Adrenal gland (tissue), 12 donors: ENCODE measurements around the gene ZNF557. TPM values are rescaled to one million over a fixed set of nuclear protein-coding genes. Genes with fewer than 3 reads are reported as not detected.

Experiments used
- DNase-seq, 7 donors: peaks; one replicate each; pipeline ENCODE4 v3.0.0-alpha.2; 2019 to 2020
- H3K27ac ChIP-seq, 5 donors: fragments of 200-600 bp; sonication (generic) in 4 of 5; 1 replicate in 3 of 5; 2 replicates in 2 of 5; pipeline versions ENCODE4 v1.5.1 to v1.8.0; 2016 to 2020; ENCODE audit warnings: mild to moderate bottlenecking in 1 of 5
- H3K27me3 ChIP-seq: fragments of 200-600 bp; 2 replicates; pipeline ENCODE4 v1.8.0; 2021
- H3K36me3 ChIP-seq, 2 donors: fragments of 200-600 bp; replicated peaks in 1 of 2; 1 replicate in 1 of 2; 2 replicates in 1 of 2; pipeline versions ENCODE4 v1.5.1 to v1.8.0; 2018 to 2022
- H3K4me1 ChIP-seq, 2 donors: fragments of 200-600 bp; replicated peaks in 1 of 2; 1 replicate in 1 of 2; 2 replicates in 1 of 2; pipeline versions ENCODE4 v1.5.1 to v1.8.0; 2018 to 2021
- H3K4me3 ChIP-seq, 4 donors: fragments of 200-600 bp; sonication (generic) in 3 of 4; one replicate each; pipeline ENCODE4 v1.5.1; 2016 to 2018
- H3K9me3 ChIP-seq, 3 donors: fragments of 200-600 bp; sonication (generic) in 1 of 3; replicated peaks in 1 of 3; 1 replicate in 2 of 3; 2 replicates in 1 of 3; pipeline versions ENCODE4 v1.5.1 to v1.8.0; 2016 to 2021
- POLR2A ChIP-seq, 2 donors: fragments of 450-650 bp; IDR thresholded peaks; one replicate each; pipeline ENCODE4 v1.6.1; 2017; ENCODE audit warnings: antibody characterized with exemption in 2 of 2, mild to moderate bottlenecking in 2 of 2, moderate library complexity in 1 of 2
- WGBS, 4 donors: extraction: QIAGEN DNeasy Blood & Tissue Kit in 2 of 4; methylation state at CpG; one replicate each; pipeline versions ENCODE4 v1.1.5 to v1.1.7; 2013 to 2017; 5-methylcytosine and 5-hydroxymethylcytosine counted together
- intact Hi-C, 2 donors: fragments of 100-400 bp; cut with DNase I; formaldehyde crosslinking; loops; one replicate each; pipeline versions ENCODE4 v1.14.1 to v1.15.0; 2022 to 2023
- polyA plus RNA-seq, 3 donors: library from polyadenylated mRNA; stranded (reverse); fragments of 200-250 nt in 2 of 3; fragments of 350-450 nt in 1 of 3; fragmentation: Illumina TruSeq in 1 of 3; extraction: RNeasy Lipid Tissue Mini Kit (QIAGEN cat#74804) in 1 of 3; gene quantifications; one replicate each; pipeline ENCODE4 v1.2.3, GENCODE V29; 2013 to 2014
- total RNA-seq, 9 donors: library from RNA; depleted of rRNA in 4 of 9; stranded (reverse); fragments of >200 nt in 4 of 9; fragments of 120-200 nt in 1 of 9; fragmentation: NEBNext Ultra II Directional in 1 of 9; extraction: Animal tissue kit (Norgen Biotek cat#: 25700) in 1 of 9; gene quantifications; one replicate each; pipeline versions ENCODE4 v1.1.0 to v1.2.4, GENCODE V29; 2013 to 2023
- TF ChIP-seq, protein P1 (sequence below), 6 experiments: fragments of 450-650 bp in 4 of 6; fragments of 200-600 bp in 2 of 6; sonication (generic) in 1 of 6; IDR thresholded peaks; 1 replicate in 5 of 6; 2 replicates in 1 of 6; pipeline versions ENCODE4 v1.5.1 to v1.8.0; 2016 to 2021; ENCODE audit warnings: antibody characterized with exemption in 6 of 6, mild to moderate bottlenecking in 2 of 6, moderate library complexity in 1 of 6
- donor health status: healthy with polysubstance abuse.
- donor health status: Bipolar disorder and iron deficiency.
- donor health status: DM: yes; HTN: yes; CAD: no.
- donor health status: DM: no; HTN: no; CAD: no.
- donor health status: DM: no; HTN: no; CAD: no.
- donor health status: DM: yes; HTN: yes; CAD: no.

ZNF557 gene
- total and polyA plus RNA-seq, 12 donors, result 2.2 to 13.7 (median 8.8) TPM

DNA sequence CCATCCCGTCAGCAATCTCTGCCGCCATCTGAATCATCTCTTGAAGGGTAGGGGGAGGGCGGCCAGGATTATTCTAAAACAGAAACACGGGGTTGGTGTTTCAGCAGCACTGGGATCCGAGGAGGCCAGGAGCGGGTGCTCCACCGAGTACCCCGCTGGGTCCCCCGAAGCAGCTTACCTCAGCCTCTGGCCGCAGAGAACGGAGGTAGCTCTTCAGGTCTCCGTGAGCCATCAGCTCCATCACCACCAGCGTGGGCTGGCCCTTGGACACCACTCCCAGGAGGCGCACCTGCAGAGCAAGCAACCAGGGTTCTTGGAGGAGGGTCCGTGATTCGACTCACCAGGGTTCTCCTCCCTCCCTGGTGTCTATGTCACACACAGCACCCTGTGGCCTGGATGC is 53.2 kb downstream of the ZNF557 start:
- TF ChIP-seq, protein P1, sequence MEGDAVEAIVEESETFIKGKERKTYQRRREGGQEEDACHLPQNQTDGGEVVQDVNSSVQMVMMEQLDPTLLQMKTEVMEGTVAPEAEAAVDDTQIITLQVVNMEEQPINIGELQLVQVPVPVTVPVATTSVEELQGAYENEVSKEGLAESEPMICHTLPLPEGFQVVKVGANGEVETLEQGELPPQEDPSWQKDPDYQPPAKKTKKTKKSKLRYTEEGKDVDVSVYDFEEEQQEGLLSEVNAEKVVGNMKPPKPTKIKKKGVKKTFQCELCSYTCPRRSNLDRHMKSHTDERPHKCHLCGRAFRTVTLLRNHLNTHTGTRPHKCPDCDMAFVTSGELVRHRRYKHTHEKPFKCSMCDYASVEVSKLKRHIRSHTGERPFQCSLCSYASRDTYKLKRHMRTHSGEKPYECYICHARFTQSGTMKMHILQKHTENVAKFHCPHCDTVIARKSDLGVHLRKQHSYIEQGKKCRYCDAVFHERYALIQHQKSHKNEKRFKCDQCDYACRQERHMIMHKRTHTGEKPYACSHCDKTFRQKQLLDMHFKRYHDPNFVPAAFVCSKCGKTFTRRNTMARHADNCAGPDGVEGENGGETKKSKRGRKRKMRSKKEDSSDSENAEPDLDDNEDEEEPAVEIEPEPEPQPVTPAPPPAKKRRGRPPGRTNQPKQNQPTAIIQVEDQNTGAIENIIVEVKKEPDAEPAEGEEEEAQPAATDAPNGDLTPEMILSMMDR (IDR thresholded peaks at IDR 0.05), result no peak
- TF ChIP-seq POLR2A (IDR thresholded peaks at IDR 0.05), result no peak
- Histone ChIP-seq H3K36me3 (peaks cover 0 to 90% of the 10 kb centered on the region in 2 donors), H3K27me3 (no peaks in the 10 kb centered on the region), H3K9me3 (no peaks in the 10 kb centered on the region), H3K4me3 (no peak overlapping the region), H3K27ac (no peak overlapping the region), H3K4me1 (no peaks in the 10 kb centered on the region)
- WGBS, 4 donors, result 94 to 97% (median 96%) methylated on average over 15 to 16 of the region's 16 CpGs
- intact Hi-C loops, result no loop called here
- peak in 1 of 7 donors; percentile 47 for DNase-seq

DNA sequence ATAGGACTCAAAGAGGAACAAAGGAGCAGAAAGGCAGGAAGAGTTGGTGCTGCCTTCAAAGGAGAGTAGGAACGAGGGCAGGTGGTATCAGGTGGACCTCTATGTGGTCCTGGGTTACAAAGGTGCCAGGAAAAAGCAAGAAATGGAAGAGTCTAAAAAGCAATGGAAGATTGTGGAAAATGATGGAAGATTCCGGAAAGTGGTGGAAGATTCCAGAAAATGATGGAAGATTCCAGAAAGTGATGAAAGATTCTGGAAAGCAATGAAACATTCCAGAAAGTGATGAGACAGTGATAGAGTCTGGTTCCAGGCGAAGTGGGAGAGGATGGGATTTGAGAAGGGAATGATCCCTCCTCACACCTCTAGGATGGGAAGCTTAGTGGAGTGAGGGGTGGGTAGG is 55.3 kb downstream of the ZNF557 start:
- TF ChIP-seq, protein P1 (IDR thresholded peaks at IDR 0.05), result no peak
- no peak for TF ChIP-seq POLR2A (IDR thresholded peaks at IDR 0.05)
- DNase-seq, result peak in 1 of 7 donors; percentile 35
- Histone ChIP-seq H3K27ac (peak overlapping the region in 1 of 5 donors; percentile 70), H3K27me3 (no peaks in the 10 kb centered on the region), H3K4me1 (no peaks in the 10 kb centered on the region), H3K36me3 (peaks cover 0 to 90% of the 10 kb centered on the region in 2 donors), H3K4me3 (no peak overlapping the region), H3K9me3 (no peaks in the 10 kb centered on the region)
- intact Hi-C loops, result no loop called here
- 51 to 74% (median 65%) methylated on average over 3 of the region's 3 CpGs for WGBS, 4 donors

DNA sequence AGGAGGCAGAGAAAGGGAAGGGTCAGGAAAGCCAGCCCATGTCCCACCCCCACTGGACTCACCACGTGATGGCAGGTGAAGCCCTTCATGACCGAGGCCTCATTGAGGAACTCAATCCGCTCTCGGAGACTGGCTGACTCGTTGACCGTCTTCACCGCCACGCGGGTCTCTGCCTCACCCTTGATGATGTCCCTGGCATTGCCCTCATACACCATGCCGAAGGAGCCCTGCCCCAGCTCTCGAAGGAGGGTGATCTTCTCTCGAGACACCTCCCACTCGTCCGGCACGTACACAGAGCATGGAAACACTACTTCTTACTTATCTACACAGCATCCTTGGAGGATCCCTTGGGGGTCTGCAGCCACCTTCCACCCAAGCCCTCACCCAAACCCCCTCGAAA is 55.7 kb downstream of the ZNF557 start:
- Histone ChIP-seq H3K9me3 (no peaks in the 10 kb centered on the region), H3K4me1 (no peaks in the 10 kb centered on the region), H3K27me3 (no peaks in the 10 kb centered on the region), H3K4me3 (no peak overlapping the region), H3K36me3 (peaks cover 0 to 90% of the 10 kb centered on the region in 2 donors), H3K27ac (peak overlapping the region in 1 of 5 donors; percentile 70)
- peak in 1 of 7 donors; percentile 43 for DNase-seq
- TF ChIP-seq, protein P1 (IDR thresholded peaks at IDR 0.05), result no peak
- TF ChIP-seq POLR2A (IDR thresholded peaks at IDR 0.05), result no peak
- WGBS, 4 donors, result 95 to 99% (median 97%) methylated on average over 14 to 16 of the region's 16 CpGs
- intact Hi-C loops, result no loop called here

DNA sequence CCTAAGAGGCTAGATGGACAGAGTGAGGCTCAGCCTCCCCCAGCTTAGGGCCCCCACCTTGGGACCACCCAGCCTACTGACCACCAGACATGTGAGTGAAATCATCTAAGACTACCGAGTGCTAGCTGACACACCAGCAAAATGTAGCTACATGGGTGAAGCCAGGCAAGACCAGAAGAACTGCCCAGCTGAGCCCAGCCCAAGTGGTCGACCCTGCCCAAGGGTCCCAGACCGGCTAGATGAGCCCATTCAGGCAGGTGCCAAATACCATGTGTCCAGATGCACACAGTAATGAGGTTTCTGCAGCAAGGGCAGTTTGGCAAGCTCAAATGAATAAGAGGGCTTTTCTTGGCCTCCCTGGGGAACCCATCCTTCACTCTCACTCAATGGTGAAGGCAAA is 56.6 kb downstream of the ZNF557 start:
- 96 to 98% (median 96%) methylated on average over 3 of the region's 3 CpGs; no CpG with 5 or more reads in 1 of the 4 donors for WGBS, 4 donors
- peak in 1 of 7 donors; percentile 33 for DNase-seq

More for the DNA sequence above, 56.6 kb downstream of the ZNF557 start:
- no peak overlapping the region for H3K27ac ChIP-seq
- intact Hi-C loops, result no loop called here
- peaks cover 0 to 90% of the 10 kb centered on the region in 2 donors for H3K36me3 ChIP-seq
- H3K4me1 ChIP-seq, result no peaks in the 10 kb centered on the region
- H3K9me3 ChIP-seq, result no peaks in the 10 kb centered on the region
- no peak overlapping the region for H3K4me3 ChIP-seq
- H3K27me3 ChIP-seq, result no peaks in the 10 kb centered on the region
- no peak for TF ChIP-seq POLR2A (IDR thresholded peaks at IDR 0.05)
- TF ChIP-seq, protein P1 (IDR thresholded peaks at IDR 0.05), result no peak
